Measurements from ENCODE around the gene HIKESHI.
"Not testable (repeated sequence)": the region's sequence is repeated elsewhere in the genome, so short reads cannot be mapped to it uniquely, and the experiment has no call there.

Gene HIKESHI

DNA sequence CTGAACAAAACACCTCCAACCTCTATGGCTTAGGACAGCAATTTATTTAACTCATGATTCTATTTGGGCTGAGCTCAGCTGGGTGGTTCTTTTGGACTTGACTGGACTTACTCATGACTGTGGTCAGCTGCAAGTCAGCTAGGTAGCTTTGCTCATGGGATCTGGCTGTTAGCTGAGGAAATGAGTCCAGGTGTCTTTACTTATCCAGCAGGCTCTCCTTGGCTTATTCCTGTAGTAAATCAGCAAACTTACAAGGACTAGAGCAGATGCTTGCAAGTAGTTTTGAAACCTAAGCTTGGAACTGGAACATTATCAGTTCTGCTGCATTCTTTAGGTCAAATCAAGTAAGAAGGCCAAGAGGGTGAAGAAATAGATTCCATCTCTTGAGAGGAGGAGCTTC is 8.0 kb upstream of the HIKESHI start:
- no peak for DNase-seq (ENCODE audit: low spot score)

DNA sequence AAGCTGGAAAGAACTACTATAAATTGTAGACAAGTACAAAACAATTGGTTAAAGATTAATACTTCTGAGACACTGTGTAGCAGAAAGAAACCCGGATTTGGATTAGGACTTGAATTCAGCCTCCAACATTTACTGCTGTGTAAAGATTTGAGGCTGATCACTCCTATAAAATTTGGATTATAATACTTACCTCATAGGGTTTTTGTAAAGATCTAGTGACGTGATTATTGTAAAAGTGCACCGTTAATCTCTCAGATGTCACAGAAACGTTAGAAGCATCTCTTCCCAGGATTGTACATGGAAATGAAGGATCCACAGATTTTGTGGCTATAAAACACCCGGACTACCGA is 323 bp upstream of the HIKESHI start:
- DNase-seq (ENCODE audit: low spot score) = no peak

DNA sequence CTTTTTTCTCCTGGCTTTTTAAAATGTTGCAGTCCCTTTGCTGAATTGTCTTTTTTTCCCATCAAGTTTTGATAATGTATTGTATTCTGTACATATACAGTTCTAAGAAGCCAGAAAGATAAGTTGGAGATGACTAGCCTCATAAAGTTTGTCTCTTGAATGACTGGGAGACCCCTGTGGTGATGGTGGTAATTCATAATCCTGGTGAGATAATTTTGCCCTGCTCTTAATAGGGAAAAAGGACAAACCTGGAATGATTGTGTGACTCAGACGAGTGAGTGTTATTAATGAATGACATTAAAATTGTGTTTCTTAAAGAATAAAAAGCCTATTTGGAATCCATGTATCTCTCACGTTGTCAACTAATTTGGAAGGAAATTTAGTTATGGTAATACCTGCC is 1.2 kb downstream of the HIKESHI start:
- DNase-seq (ENCODE audit: low spot score) = no peak

DNA sequence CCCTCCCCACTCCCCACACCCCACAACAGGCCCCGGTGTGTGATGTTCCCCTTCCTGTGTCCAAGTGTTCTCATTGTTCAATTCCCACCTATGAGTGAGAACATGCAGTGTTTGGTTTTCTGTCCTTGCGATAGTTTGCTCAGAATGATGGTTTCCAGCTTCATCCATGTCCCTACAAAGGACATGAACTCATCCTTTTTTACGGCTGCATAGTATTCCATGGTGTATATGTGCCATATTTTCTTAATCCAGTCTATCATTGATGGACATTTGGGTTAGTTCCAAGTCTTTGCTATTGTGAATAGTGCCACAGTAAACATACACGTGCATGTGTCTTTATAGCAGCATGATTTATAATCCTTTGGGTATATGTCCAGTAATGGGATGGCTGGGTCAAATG is 6.7 kb downstream of the HIKESHI start:
- not testable (repeated sequence) for DNase-seq (ENCODE audit: low spot score)

DNA sequence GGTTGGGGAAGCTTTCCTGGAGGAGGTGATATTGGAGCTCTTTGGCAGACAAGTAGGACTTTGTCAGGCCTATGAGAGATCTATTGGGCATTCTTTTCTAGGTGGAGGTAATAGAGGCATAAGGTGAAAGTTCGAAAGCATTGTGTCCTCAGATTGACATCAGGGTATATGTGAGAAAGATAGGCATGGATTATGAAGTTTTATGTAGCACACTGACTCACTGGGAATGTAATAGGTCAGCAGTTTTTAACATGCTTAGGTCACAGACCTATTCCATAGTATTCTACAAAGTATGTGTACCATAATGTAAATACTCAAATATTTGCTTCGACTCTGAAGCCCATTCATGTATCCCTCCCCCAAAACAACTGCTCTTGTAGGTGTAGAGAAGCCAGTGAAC is 11.8 kb downstream of the HIKESHI start:
- DNase-seq (ENCODE audit: low spot score) = no peak

DNA sequence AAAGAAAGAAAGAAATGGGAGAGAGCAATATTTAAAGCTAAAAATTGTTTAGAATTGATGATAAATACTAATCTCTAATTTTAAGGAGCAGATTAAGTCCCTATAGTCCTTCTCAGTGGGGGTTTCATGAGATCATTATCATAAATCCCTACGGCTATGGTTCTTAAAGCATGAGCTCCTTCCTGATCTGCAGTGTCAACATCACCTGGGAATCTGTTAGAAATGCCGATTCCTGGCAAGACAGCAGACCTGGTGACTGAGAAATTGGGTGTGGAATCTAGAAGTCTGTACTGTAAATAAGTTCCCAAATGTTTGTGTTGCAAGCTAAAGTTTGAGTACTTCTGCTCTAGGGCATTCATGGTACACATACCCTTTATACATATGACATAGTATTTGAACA is 12.6 kb downstream of the HIKESHI start:
- no peak for DNase-seq (ENCODE audit: low spot score)

DNA sequence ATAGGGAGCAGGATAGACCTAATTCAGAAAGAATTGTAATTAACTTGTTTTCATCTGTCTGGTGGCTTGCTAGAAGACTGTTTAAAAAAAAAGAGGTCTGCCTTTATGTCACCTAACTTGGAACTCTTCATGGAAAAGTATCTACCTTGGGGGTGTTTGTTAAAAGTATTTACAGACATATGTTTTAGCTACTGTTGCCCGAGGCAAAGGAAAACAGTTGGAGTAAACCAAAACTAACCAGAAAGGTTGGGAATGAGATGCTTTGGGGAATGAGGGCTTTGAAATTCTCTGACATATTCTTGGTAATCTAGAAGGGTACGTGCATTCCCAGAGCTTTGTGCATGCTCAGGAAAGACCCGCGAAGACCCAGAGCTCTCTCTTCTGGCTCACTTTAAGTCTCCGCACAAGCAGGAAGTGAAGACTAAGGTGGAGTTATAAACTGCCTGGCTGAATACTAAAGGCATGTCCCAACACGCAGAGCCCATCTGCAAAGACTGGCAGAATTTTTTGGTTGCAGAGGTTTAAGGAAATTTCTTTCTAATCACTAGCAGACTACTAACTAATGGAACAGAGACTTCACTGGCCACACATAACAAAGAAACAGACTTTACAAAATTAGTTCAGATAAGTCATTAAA is 33.2 kb downstream of the HIKESHI start:
- no peak for DNase-seq (ENCODE audit: low spot score)

DNA sequence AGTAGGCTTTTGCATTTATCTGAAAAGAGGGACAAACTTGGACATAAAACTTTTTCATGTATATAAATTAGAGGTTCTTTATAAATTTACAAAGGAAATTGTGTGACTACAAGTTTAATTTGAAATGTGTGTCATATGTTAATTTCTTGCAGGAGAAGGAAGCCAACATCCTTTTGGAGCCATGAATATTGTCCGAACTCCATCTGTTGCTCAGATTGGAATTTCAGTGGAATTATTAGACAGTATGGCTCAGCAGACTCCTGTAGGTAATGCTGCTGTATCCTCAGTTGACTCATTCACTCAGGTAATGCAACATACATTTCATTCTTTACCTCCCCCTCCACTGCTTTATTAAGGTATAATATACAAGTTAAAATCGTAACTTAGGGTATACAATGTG is 35.2 kb downstream of the HIKESHI start:
- no peak for DNase-seq (ENCODE audit: low spot score)

DNA sequence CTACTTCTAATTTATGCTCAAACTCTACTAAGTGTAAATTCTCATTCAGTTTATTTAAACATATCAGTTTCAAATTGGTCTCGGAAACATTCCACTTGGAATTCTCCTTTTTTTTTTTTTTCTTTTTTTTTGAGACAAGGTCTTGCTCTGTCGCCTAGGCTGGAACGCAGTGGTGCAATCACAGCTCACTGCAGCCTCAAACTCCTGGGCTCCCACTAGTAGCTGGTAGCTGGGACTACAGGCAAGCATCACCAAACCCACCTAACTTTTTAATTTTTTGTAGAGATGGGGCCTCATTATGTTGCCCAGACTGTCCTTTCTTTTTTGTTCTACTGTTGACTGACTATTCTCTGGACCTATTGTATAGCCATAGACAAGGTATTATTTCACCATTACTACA is 39.3 kb downstream of the HIKESHI start:
- no peak for DNase-seq (ENCODE audit: low spot score)

DNA sequence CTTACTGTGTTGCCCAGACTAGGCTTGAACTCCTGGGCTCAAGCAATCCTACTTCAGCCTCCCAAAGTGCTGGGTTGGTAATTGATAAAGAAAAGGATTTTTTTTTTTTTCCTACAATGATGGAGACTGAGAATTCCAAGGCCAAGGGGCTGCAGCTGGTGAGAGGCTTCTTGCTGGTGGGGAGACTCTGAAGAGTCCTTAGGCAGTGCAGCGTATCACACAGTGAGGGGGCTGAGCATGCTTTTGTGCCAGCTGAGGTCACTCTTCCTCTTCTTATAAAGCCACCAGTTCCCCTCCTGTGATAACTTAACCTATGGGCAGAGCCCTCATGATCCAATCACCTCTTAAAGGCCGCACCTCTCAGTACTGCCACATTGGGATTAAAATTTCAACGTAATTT is 44.5 kb downstream of the HIKESHI start:
- no peak for DNase-seq (ENCODE audit: low spot score)

DNA sequence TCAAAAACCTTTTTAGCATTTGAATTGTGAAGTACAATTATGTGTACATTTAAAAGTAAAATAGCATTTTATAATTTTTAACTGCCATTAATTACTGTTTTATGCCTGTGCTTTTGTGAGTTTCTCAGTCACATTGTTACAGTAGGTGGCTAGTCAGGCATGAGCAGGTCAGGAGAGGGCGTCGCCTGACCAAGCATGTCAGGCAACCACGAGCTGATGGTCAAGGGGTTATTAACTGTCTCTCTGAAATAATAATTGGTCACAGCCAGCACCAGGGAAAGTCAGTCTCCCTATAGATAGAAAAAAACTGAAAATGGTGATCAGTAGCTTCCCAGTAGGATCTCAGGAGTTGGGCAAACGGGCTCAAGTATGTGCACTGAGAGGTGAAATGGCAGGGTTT is 53.2 kb downstream of the HIKESHI start:
- no peak for DNase-seq (ENCODE audit: low spot score)

DNA sequence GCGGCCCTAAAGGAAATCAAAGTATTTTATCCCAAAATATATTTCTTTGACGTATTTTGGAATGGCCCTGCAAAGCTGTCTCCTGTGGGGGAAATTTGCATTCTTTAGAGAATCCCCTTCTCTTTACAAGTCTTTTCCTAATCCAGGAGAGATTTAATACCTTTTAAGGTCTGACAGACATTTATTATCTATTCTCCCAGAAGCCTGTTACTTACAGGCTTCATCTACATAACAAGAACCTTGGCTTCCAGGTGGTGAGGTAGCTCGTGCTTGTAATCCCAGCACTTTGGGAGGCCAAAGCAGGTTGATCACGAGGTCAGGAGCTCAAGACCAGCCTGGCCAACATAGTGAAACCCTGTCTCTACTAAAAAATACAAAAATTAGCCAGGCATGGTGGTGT is 55.4 kb downstream of the HIKESHI start:
- not testable (repeated sequence) for DNase-seq (ENCODE audit: low spot score)

DNA sequence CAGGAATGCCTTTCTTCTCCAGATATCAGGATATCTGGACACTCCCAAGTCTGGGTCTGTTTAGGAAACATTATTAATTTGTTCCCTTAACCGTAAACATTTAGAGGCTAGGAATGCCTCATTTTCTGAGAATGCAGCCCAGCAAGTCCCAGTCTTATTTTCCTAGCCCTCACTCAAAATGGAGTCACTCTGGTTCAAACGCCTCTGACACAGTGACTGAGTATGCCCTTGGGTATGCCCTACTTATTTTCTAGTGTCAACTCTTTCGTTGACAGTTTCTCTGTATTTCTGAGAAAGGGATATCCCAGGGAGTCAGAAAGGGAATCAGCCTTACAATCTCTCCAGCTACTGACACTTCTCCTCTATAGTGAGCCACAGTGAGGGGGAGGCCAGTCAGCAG is 56.7 kb downstream of the HIKESHI start:
- DNase-seq (ENCODE audit: low spot score) = no peak

DNA sequence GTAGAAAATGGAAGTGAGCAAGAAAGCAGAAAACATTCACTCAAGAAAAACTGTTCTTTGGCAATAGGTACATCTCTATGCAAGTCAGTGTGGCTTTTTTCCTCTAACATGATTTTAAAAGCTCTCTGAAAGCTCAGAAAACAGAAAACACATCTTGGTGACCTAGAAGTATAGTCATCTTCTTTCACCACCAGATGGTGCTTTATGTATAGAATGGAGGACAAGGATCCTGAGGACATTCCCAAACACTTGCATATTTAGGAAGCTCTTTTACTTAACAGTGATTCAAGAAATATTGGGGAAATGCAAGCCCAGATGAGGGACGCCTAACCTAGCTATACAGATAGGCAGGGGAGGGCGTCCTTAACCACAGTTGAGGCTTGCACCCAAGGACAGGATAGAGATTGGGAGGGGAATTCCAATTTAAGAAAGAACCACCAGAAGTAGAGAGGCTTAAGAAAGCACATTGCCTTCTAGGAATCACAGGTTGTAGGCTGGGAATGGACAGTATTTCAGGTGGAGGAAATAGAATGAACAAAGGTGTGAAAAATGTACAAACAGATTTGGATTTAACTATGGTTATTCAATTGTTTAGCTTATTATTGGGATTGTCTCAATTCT is 58.8 kb downstream of the HIKESHI start:
- no peak for DNase-seq (ENCODE audit: low spot score)

DNA sequence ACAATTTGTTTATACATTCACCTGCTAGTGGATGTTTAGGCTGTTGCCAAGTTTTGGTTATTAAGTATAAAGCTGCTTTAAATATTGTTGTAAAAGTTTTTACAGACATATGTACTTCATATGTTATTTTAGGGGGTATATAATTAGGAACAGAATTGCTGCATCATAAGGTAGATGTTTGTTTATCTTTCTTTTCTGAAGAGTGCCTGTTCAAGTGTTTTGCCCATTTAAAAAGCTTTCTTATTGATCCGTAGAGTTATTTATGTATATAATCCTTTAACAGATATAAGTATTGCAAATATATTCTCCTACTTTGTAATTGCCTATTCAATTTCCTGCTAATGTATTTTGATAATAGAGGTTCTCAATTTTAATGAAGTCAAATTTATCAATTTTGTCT is 61.4 kb downstream of the HIKESHI start:
- no peak for DNase-seq (ENCODE audit: low spot score)

DNA sequence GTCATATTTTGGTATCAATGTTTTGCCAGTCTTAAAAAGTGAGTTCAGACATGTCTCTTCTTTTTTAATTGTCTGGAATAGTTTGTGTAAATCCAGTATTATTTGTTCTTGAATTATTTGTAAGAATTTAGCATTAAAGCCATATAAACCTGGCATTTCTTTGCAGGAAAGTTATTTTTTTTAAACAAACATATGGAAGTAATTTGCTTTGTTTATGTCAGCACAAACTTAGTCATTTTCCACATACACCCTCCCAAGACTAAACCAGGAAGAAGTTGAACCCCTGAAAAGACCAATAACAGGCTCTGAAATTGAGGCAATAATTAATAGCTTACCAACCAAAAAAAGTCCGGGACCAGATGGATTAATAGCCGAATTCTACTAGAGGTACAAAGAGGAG is 63.5 kb downstream of the HIKESHI start:
- DNase-seq (ENCODE audit: low spot score) = no peak

DNA sequence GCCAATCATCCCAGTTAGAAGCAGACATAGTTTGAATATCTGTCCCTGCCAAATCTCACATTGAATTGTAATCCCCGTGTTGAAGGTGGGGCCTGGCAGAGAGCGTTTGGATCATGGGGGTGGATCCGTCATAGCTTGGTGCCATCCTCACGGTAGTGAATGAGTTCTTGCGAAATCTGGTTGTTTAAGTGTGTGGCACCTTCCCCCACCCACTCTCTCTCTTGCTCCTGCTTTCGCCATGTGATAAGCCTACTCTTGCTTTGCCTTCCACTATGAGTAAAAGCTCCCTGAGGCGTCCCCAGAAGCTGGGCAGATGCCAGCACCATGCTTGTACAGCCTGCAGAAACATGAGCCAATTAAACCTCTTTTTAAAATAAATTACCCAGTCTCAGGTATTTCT is 67.6 kb downstream of the HIKESHI start:
- no peak for DNase-seq (ENCODE audit: low spot score)

DNA sequence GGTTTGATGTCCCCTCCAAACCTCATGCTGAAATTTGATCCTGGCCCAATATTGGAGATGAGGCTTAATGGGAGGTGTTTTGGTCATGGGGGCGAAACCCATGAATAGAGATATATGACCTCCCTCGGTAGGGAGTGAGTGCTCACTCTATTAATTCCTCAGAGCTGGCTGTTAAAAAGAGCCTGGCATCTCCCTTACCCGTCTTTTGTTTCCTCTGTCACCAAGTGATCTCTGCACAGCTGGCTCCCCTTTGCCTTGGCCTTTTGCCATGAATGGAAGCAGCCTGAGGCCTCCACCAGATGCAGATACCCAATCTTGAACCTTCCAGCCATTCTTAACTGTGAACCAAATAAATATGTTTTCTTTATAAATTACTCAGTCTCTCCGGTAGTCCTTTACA is 68.1 kb downstream of the HIKESHI start:
- no peak for DNase-seq (ENCODE audit: low spot score)

DNA sequence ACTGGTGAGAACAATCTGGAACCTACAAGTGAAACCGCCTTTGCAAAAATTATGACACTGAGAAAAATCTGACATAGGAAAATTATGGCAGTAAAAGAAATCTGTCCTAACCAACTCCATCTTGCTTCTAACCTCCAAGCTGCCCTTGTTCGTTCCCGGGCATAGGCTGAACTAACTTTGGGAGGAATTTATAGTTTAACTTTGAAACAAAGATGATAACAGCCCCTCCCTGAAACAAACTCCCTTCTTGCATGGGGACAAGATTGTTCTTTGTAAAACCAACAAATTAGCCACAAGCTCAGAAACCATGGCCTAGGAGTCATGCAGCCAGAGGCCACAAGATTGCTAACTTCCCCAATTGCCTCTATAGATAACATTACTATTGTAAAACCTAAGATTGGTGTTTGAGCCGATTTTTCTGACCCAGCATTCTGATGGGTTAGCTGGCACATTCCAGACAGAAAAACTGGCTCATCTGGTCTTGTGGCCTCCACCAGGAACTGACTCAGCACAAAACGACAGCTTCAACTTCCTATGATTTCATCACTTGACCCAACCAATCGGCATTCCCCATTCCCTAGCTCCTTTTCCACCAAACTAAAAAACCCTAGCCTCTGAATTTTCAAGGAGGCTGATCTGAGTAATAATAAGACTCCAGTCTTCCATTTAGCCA is 69.0 kb downstream of the HIKESHI start:
- no peak for DNase-seq (ENCODE audit: low spot score)

DNA sequence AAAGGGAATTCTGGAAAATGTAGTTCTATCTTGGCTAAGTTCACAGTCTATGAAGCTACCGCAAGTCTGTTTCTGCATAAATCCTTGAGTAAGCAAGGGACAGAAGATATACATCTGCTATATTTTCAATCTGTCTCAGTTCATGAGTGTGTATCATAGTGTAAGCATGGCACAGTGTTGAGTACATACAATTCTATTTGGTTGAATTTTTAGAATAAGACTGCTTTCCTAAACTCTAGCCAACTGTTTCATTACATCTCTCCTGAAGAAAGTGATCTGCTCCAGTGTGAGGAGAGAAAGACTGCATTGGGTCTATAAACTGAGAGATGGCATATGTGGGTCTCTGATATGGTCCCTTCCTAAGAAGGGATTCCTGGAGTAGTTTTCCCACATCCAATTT is 70.0 kb downstream of the HIKESHI start:
- DNase-seq (ENCODE audit: low spot score) = no peak

DNA sequence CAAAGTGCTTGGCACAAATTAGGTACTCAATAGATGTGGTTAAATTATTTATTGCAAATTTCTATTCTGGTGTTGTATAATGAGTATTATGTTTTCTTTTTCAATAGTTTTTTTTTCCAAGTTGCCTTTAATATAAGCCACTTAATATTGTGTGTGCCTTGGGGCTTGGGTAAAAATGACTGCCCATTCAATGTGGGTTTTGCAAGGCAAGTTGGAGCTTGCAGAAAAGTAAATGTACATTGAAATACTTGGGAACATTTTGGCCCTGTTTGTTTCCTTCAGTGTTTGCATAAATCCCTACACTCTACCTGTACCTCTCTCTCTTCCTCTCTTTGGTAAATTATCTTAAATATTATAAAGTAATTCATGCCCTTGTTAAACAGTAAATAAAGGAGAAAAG is 70.5 kb downstream of the HIKESHI start:
- DNase-seq (ENCODE audit: low spot score) = no peak

DNA sequence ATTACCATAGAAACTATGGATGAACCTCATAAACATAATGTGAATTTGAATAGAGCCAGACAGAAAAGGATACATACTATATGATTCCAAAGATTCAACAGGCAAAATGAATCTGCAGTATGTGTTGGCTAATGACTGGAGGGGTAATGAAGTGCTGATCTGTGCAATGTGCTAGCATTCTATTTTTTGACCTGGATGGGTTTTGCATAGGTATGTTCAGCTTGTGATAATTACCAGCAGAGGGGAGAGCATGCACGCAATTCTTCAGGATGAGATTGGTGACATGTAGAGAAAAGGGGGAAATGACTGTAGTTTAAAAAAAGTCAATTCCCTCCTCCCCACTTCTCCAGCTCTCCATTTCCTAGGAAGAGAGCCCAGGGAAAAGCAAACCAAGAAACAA is 72.0 kb downstream of the HIKESHI start:
- DNase-seq (ENCODE audit: low spot score) = no peak

DNA sequence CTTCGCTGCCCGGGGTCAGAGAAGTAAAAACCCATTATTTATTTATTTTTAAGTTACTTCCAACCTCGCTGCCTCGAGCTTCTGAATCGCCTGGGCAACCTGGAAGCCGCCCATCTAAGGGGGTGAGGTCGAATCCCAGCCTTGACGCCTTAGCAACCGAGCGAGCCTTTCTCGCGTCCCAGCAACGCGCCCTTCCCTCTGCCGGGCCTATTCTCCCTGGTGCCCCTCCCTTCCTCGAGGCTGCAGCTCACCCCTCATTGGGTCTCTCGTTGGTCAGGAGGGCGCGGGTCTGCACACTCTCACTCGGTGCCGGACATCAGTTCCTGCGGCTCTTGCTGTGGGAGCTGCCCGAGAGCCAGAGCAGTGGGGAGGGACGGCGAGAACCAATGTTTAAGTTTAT is 72.5 kb downstream of the HIKESHI start, which contains the start of gene CCDC81:
Gene CCDC81 (plus strand): TSS at position 302 of the 400 bp plus-strand sequence. CDS start 277 bp downstream, outside the sequence.
- DNase-seq (ENCODE audit: low spot score) = peak; percentile 47

DNA sequence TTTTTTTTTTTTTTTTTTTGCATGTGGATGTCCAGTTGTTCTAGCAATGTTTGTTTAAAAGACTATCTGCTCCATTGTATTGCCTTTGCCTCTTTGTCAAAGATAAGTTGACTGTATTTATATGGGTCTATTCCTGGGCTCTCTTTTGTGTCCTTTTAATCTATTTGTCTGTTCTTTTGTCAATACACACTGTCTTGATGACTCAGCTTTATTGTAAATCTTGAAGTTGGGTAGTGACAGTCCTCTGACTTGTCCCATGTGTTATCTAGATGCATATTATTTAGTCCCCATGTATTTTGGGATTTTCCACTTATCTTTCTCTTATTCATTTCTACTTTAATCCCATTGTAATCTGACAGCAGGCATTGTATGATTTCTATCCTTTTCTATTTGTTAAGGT is 75.9 kb downstream of the HIKESHI start:
- no peak for DNase-seq (ENCODE audit: low spot score)
